ENCODE measurements around the gene FBLN7.
"Not testable (repeated sequence)": the region's sequence is repeated elsewhere in the genome, so short reads cannot be mapped to it uniquely, and the experiment has no call there.

FBLN7 gene

GRCh38 chr2:112138159-112139032 lies at the start of gene FBLN7:
TSS of gene FBLN7 (plus strand) at chr2:112138385. CDS start at chr2:112138656, 271 bp downstream.
- in situ Hi-C loops (cut with MboI; ENCODE audit: low sequenced_read_pairs) = no loop called here

GRCh38 chr2:112089375-112089774 lies 48.8 kb upstream of the FBLN7 start:
- in situ Hi-C loops (cut with MboI; ENCODE audit: low sequenced_read_pairs) = no loop called here

- in situ Hi-C loops (cut with MboI; ENCODE audit: low sequenced_read_pairs) = no loop called here
Observed at GRCh38 chr2:112092286-112093041, 45.7 kb upstream of the FBLN7 start.

GRCh38 chr2:112093216-112093615 lies 45.0 kb upstream of the FBLN7 start:
- in situ Hi-C loops (cut with MboI; ENCODE audit: low sequenced_read_pairs) = no loop called here

GRCh38 chr2:112095681-112096080 lies 42.5 kb upstream of the FBLN7 start:
- in situ Hi-C loops (cut with MboI; ENCODE audit: low sequenced_read_pairs) = no loop called here

- in situ Hi-C loops (cut with MboI; ENCODE audit: low sequenced_read_pairs) = no loop called here
Observed at GRCh38 chr2:112096098-112096497, 42.1 kb upstream of the FBLN7 start.

GRCh38 chr2:112108178-112108832 lies 29.9 kb upstream of the FBLN7 start:
- in situ Hi-C loops (cut with MboI; ENCODE audit: low sequenced_read_pairs) = no loop called here

GRCh38 chr2:112109278-112109677 lies 28.9 kb upstream of the FBLN7 start:
- in situ Hi-C loops (cut with MboI; ENCODE audit: low sequenced_read_pairs) = no loop called here

GRCh38 chr2:112110966-112111365 lies 27.2 kb upstream of the FBLN7 start:
- in situ Hi-C loops (cut with MboI; ENCODE audit: low sequenced_read_pairs) = no loop called here

- in situ Hi-C loops (cut with MboI; ENCODE audit: low sequenced_read_pairs) = not testable (repeated sequence)
Observed at GRCh38 chr2:112113354-112113753, 24.8 kb upstream of the FBLN7 start.

- in situ Hi-C loops (cut with MboI; ENCODE audit: low sequenced_read_pairs) = no loop called here
Observed at GRCh38 chr2:112118148-112118547, 20.0 kb upstream of the FBLN7 start.

GRCh38 chr2:112121682-112122254 lies 16.4 kb upstream of the FBLN7 start:
- in situ Hi-C loops (cut with MboI; ENCODE audit: low sequenced_read_pairs) = no loop called here

- in situ Hi-C loops (cut with MboI; ENCODE audit: low sequenced_read_pairs) = no loop called here
Observed at GRCh38 chr2:112129060-112129459, 9.1 kb upstream of the FBLN7 start.

- in situ Hi-C loops (cut with MboI; ENCODE audit: low sequenced_read_pairs) = no loop called here
Observed at GRCh38 chr2:112133344-112133743, 4.8 kb upstream of the FBLN7 start.

GRCh38 chr2:112134120-112134519 lies 4.1 kb upstream of the FBLN7 start:
- in situ Hi-C loops (cut with MboI; ENCODE audit: low sequenced_read_pairs) = no loop called here

GRCh38 chr2:112136096-112136495 lies 2.1 kb upstream of the FBLN7 start:
- in situ Hi-C loops (cut with MboI; ENCODE audit: low sequenced_read_pairs) = no loop called here

- in situ Hi-C loops (cut with MboI; ENCODE audit: low sequenced_read_pairs) = no loop called here
Observed at GRCh38 chr2:112137516-112138158, 548 bp upstream of the FBLN7 start.

- in situ Hi-C loops (cut with MboI; ENCODE audit: low sequenced_read_pairs) = not testable (repeated sequence)
Observed at GRCh38 chr2:112139033-112139614, 939 bp downstream of the FBLN7 start.

- in situ Hi-C loops (cut with MboI; ENCODE audit: low sequenced_read_pairs) = not testable (repeated sequence)
Observed at GRCh38 chr2:112139661-112140204, 1.5 kb downstream of the FBLN7 start.

GRCh38 chr2:112140205-112140802 lies 2.1 kb downstream of the FBLN7 start:
- in situ Hi-C loops (cut with MboI; ENCODE audit: low sequenced_read_pairs) = no loop called here

Data from HL-60/S4 treated with phorbol 12-myristate 13-acetate at 8.2 ng/mL for 4 days and 3 days (cell line).